ENCODE results near the gene RAF1.

The RAF1 gene

GRCh38 chr3:12590096-12590495, 73.8 kb downstream of the RAF1 start:
- DNase-seq = no peak

- DNase-seq = no peak
These were observed 75.6 kb downstream of the RAF1 start for GRCh38 chr3:12588039-12589009.

- DNase-seq = no peak
These were observed 77.5 kb downstream of the RAF1 start for GRCh38 chr3:12586403-12586802.

- DNase-seq = no peak
These were observed 77.9 kb downstream of the RAF1 start for GRCh38 chr3:12585970-12586369.

- DNase-seq = no peak
These were observed 78.7 kb downstream of the RAF1 start for GRCh38 chr3:12585181-12585580.

- DNase-seq = no peak
These were observed 79.8 kb downstream of the RAF1 start for GRCh38 chr3:12584083-12584482.

GRCh38 chr3:12583280-12583679, 80.6 kb downstream of the RAF1 start:
- DNase-seq = no peak

GRCh38 chr3:12582730-12583129, 81.2 kb downstream of the RAF1 start:
- DNase-seq = no peak

GRCh38 chr3:12579905-12580304, 84.0 kb downstream of the RAF1 start:
- no peak for DNase-seq

- no peak for DNase-seq
These were observed 84.5 kb downstream of the RAF1 start for GRCh38 chr3:12579456-12579855.

- no peak for DNase-seq
These were observed 85.2 kb downstream of the RAF1 start for GRCh38 chr3:12578742-12579141.

- DNase-seq = no peak
These were observed 86.5 kb downstream of the RAF1 start for GRCh38 chr3:12577379-12577778.

GRCh38 chr3:12574661-12575060, 89.3 kb downstream of the RAF1 start:
- DNase-seq = no peak

GRCh38 chr3:12574131-12574530, 89.8 kb downstream of the RAF1 start:
- no peak for DNase-seq

GRCh38 chr3:12571986-12572385, 91.9 kb downstream of the RAF1 start:
- no peak for DNase-seq

- no peak for DNase-seq
These were observed 94.1 kb downstream of the RAF1 start for GRCh38 chr3:12569836-12570235.

GRCh38 chr3:12568747-12569146, 95.2 kb downstream of the RAF1 start:
- no peak for DNase-seq

GRCh38 chr3:12566976-12567375, 96.9 kb downstream of the RAF1 start:
- DNase-seq = no peak

GRCh38 chr3:12562451-12562850, 101.5 kb downstream of the RAF1 start:
- DNase-seq = no peak

- no peak for DNase-seq
These were observed 102.5 kb downstream of the RAF1 start for GRCh38 chr3:12561397-12561796.

- DNase-seq = peak in 2 of 6 experiments; percentile 5 to 13
These were observed 103.3 kb downstream of the RAF1 start for GRCh38 chr3:12560505-12561190.

GRCh38 chr3:12559520-12559919, 104.4 kb downstream of the RAF1 start:
- no peak for DNase-seq

GRCh38 chr3:12558706-12559105, 105.2 kb downstream of the RAF1 start:
- DNase-seq = no peak

GRCh38 chr3:12557473-12558100, 106.3 kb downstream of the RAF1 start:
- no peak for DNase-seq
